H9 (cell line): ENCODE data around the gene LSM7. TPM values are rescaled to one million over a fixed set of nuclear protein-coding genes. Genes with fewer than 3 reads are reported as not detected.

Experiments used
- DNase-seq: peaks from one replicate; pipeline ENCODE4 v3.0.0-alpha.2; 2017
- H2AFZ ChIP-seq: one replicate; pipeline ENCODE4 v1.6.1; 2013; ENCODE audit warnings: mild to moderate bottlenecking, low read length, control low read depth, moderate library complexity
- H2AK5ac ChIP-seq: 2 replicates; pipeline ENCODE4 v1.6.1; 2013; ENCODE audit warnings: low read length, control low read depth, mixed read lengths; ENCODE audit not compliant: insufficient read length
- H2BK120ac ChIP-seq: one replicate; pipeline ENCODE4 v1.6.1; 2013; ENCODE audit warnings: low read depth, mild to moderate bottlenecking, low read length, control low read depth, inconsistent platforms; ENCODE audit not compliant: poor library complexity, severe bottlenecking
- H2BK12ac ChIP-seq: 2 replicates; pipeline ENCODE4 v1.6.1; 2013; ENCODE audit warnings: low read length, control low read depth, mixed read lengths, low read depth; ENCODE audit not compliant: insufficient read length
- H2BK15ac ChIP-seq: 2 replicates; pipeline ENCODE4 v1.6.1; 2013; ENCODE audit warnings: low read depth, low read length, control low read depth
- H2BK20ac ChIP-seq: one replicate; pipeline ENCODE4 v1.6.1; 2013; ENCODE audit warnings: low read depth, mild to moderate bottlenecking, low read length, control low read depth, inconsistent platforms; ENCODE audit not compliant: poor library complexity, severe bottlenecking
- H2BK5ac ChIP-seq: 2 replicates; pipeline ENCODE4 v1.6.1; 2013; ENCODE audit warnings: low read length, control low read depth, mixed read lengths; ENCODE audit not compliant: insufficient read length
- H3K14ac ChIP-seq: 2 replicates; pipeline ENCODE4 v1.6.1; 2013; ENCODE audit warnings: low read length, control low read depth; ENCODE audit not compliant: insufficient read depth
- H3K18ac ChIP-seq: 2 replicates; pipeline ENCODE4 v1.6.1; 2013; ENCODE audit warnings: low read depth, mild to moderate bottlenecking, mixed read lengths, low read length, control low read depth; ENCODE audit not compliant: insufficient read length
- H3K23ac ChIP-seq: 2 replicates; pipeline ENCODE4 v1.6.1; 2013; ENCODE audit warnings: low read length, control low read depth, mixed read lengths, low read depth; ENCODE audit not compliant: insufficient read length
- H3K23me2 ChIP-seq: 2 replicates; pipeline ENCODE4 v1.6.1; 2013; ENCODE audit warnings: low read depth, mild to moderate bottlenecking, mixed read lengths, low read length, control low read depth; ENCODE audit not compliant: insufficient read length, poor library complexity, severe bottlenecking
- H3K27ac ChIP-seq: 2 replicates; pipeline ENCODE4 v1.5.1; 2013; ENCODE audit warnings: low read length, control low read depth, mixed read lengths, low read depth; ENCODE audit not compliant: insufficient read length
- H3K27me3 ChIP-seq: 2 replicates; pipeline ENCODE4 v1.6.1; 2013; ENCODE audit warnings: low read length, control low read depth, inconsistent platforms; ENCODE audit not compliant: insufficient read depth
- H3K4ac ChIP-seq: 2 replicates; pipeline ENCODE4 v1.6.1; 2013; ENCODE audit warnings: low read depth, mild to moderate bottlenecking, control low read depth, inconsistent platforms, low read length, moderate library complexity
- H3K4me1 ChIP-seq: 2 replicates; pipeline ENCODE4 v1.6.1; 2013; ENCODE audit warnings: low read length, control low read depth, inconsistent platforms; ENCODE audit not compliant: insufficient read depth
- H3K4me2 ChIP-seq: 2 replicates; pipeline ENCODE4 v1.6.1; 2013; ENCODE audit warnings: low read length, control low read depth, mixed read lengths; ENCODE audit not compliant: insufficient read length, insufficient read depth
- H3K56ac ChIP-seq: 2 replicates; pipeline ENCODE4 v1.6.1; 2013; ENCODE audit warnings: low read depth, mild to moderate bottlenecking, mixed read lengths, low read length, control low read depth; ENCODE audit not compliant: insufficient read length
- H3K79me1 ChIP-seq: 2 replicates; pipeline ENCODE4 v1.6.1; 2013; ENCODE audit warnings: low read depth, mild to moderate bottlenecking, moderate library complexity, low read length, control low read depth, inconsistent platforms; ENCODE audit not compliant: insufficient read depth, poor library complexity, severe bottlenecking
- H3K79me2 ChIP-seq: 2 replicates; pipeline ENCODE4 v1.6.1; 2013; ENCODE audit warnings: low read length, control low read depth, inconsistent platforms; ENCODE audit not compliant: insufficient read depth
- H3K9ac ChIP-seq: 2 replicates; pipeline ENCODE4 v1.6.1; 2013; ENCODE audit warnings: low read length, control low read depth, mixed read lengths; ENCODE audit not compliant: insufficient read length; ENCODE audit errors: extremely low read depth
- H3K9me3 ChIP-seq: one replicate; pipeline ENCODE4 v1.6.1; 2013; ENCODE audit warnings: low read depth, low read length, inconsistent platforms; ENCODE audit not compliant: control insufficient read depth
- H3T11ph ChIP-seq: one replicate; pipeline ENCODE4 v1.6.1; 2013; ENCODE audit warnings: mild to moderate bottlenecking, low read length, control low read depth, inconsistent platforms
- H4K20me1 ChIP-seq: one replicate; pipeline ENCODE4 v1.6.1; 2013; ENCODE audit not compliant: control insufficient read depth, insufficient read length, insufficient read depth
- H4K5ac ChIP-seq: 2 replicates; pipeline ENCODE4 v1.6.1; 2013; ENCODE audit warnings: low read depth, mild to moderate bottlenecking, mixed read lengths, low read length, control low read depth; ENCODE audit not compliant: insufficient read length
- H4K8ac ChIP-seq: replicated peaks from 2 replicates; pipeline ENCODE4 v1.6.1; 2013; ENCODE audit warnings: low read length, control low read depth, mixed read lengths, low read depth; ENCODE audit not compliant: insufficient read length
- H4K91ac ChIP-seq: 2 replicates; pipeline ENCODE4 v1.6.1; 2013; ENCODE audit warnings: low read depth, mild to moderate bottlenecking, moderate library complexity, mixed read lengths, low read length, control low read depth; ENCODE audit not compliant: insufficient read length
- H3K27ac Mint-ChIP-seq, 3 experiments: 2 replicates in 2 of 3; 3 replicates in 1 of 3; pipeline ENCODE4 v1.8.0; 2020 to 2021; ENCODE audit warnings: mixed read lengths in 3 of 3, mild to moderate bottlenecking in 1 of 3, moderate library complexity in 1 of 3
- H3K27me3 Mint-ChIP-seq: 2 replicates; pipeline ENCODE4 v1.8.0; 2021; ENCODE audit warnings: low read depth, mild to moderate bottlenecking, moderate library complexity, mixed read lengths
- H3K36me3 Mint-ChIP-seq, 3 experiments: 2 replicates in 2 of 3; 3 replicates in 1 of 3; pipeline ENCODE4 v1.8.0; 2020 to 2021; ENCODE audit warnings: low read depth in 3 of 3, mixed read lengths in 3 of 3; ENCODE audit not compliant: insufficient read depth in 1 of 3
- H3K4me1 Mint-ChIP-seq, 2 experiments: 2 replicates each; pipeline ENCODE4 v1.8.0; 2020; ENCODE audit warnings: mixed read lengths in 2 of 2
- H3K4me3 Mint-ChIP-seq, 2 experiments: 2 replicates in 1 of 2; 3 replicates in 1 of 2; pipeline ENCODE4 v1.8.0; 2020 to 2021; ENCODE audit warnings: mild to moderate bottlenecking in 2 of 2, mixed read lengths in 2 of 2, moderate library complexity in 1 of 2
- H3K9me3 Mint-ChIP-seq, 2 experiments: 2 replicates in 1 of 2; 3 replicates in 1 of 2; pipeline ENCODE4 v1.8.0; 2020; ENCODE audit warnings: mild to moderate bottlenecking in 2 of 2, mixed read lengths in 2 of 2, moderate library complexity in 1 of 2
- CTCF ChIP-seq: fragments of 200-600 bp; sonication (generic); conservative IDR thresholded peaks from 3 replicates; pipeline ENCODE4 v1.8.0; 2021; ENCODE audit warnings: antibody characterized with exemption, mild to moderate bottlenecking
- WGBS: extraction: QIAGEN DNeasy Blood & Tissue Kit; methylation state at CpG from one replicate; pipeline ENCODE4 v1.1.7; 2013; ENCODE audit warnings: missing lambda C conversion rate, low lambda C conversion rate, mixed read lengths; ENCODE audit not compliant: insufficient read length; ENCODE audit errors: extremely low coverage; 5-methylcytosine and 5-hydroxymethylcytosine counted together
- total RNA-seq: library from RNA; stranded (reverse); gene quantifications from 2 replicates; pipeline ENCODE4 v1.2.1, GENCODE V29; 2021

Gene LSM7
- total RNA-seq, 1 experiment from 2014 or later, result 187 TPM

GRCh38 chr19:2332341-2333026 lies 4.1 kb upstream of the LSM7 start:
- Histone ChIP-seq H3K79me2 (peaks cover 7% of the 10 kb centered on the region; the same call in 1 of the 2 replicates), H4K8ac (no peak overlapping the region), H4K5ac (no peak overlapping the region), H3K9ac (no peak overlapping the region), H2AFZ (no peak overlapping the region), H2BK12ac (no peak overlapping the region), H2BK15ac (no peak overlapping the region), H3T11ph (no peak overlapping the region), H4K91ac (no peak overlapping the region), H3K56ac (no peak overlapping the region), H3K4ac (no peak overlapping the region), H2BK20ac (no peak overlapping the region), H3K18ac (no peak overlapping the region), H3K4me1 (peaks cover 5% of the 10 kb centered on the region; the same call in 1 of the 2 replicates), H2BK5ac (no peak overlapping the region), H3K79me1 (peaks cover 2% of the 10 kb centered on the region), H3K14ac (no peak overlapping the region; the same call in 1 of the 2 replicates), H2BK120ac (no peak overlapping the region), H3K23me2 (peaks cover 9% of the 10 kb centered on the region), H3K4me2 (no peak overlapping the region), H3K27me3 (no peaks in the 10 kb centered on the region), H2AK5ac (no peak overlapping the region), H4K20me1 (peaks cover 5% of the 10 kb centered on the region), H3K9me3 (no peaks in the 10 kb centered on the region), H3K23ac (no peak overlapping the region), H3K27ac (no peak overlapping the region)
- peaks cover 30 to 48% of the 10 kb centered on the region in 2 experiments for H3K4me1 Mint-ChIP-seq
- no peak overlapping the region for H3K4me3 Mint-ChIP-seq
- peak overlapping the region in 1 of 3 experiments; percentile 69; a peak in 1 of 7 replicates for H3K27ac Mint-ChIP-seq
- no peak for TF ChIP-seq CTCF
- no CpG with 5 or more reads among the region's 17 CpGs for WGBS
- no peak for DNase-seq
- peaks cover 1% of the 10 kb centered on the region; the same call in 1 of the 2 replicates for H3K27me3 Mint-ChIP-seq
- H3K36me3 Mint-ChIP-seq, result peaks cover 7 to 19% (median 10%) of the 10 kb centered on the region in 3 experiments
- peaks cover 3 to 6% of the 10 kb centered on the region in 2 experiments; a peak in 4 of 5 replicates for H3K9me3 Mint-ChIP-seq
